ENCODE measurements around the gene NFATC1. TPM values are rescaled to one million over a fixed set of nuclear protein-coding genes. Genes with fewer than 3 reads are reported as not detected.
A peak's percentile ranks its signal among the peaks of the same experiment; 100 is the strongest.

NFATC1 gene
- total RNA-seq, 1 donor from 2014 or later, result 21.9 TPM

- Histone ChIP-seq H3K4me1 (peaks cover 21% of the 10 kb centered on the region), H3K36me3 (no peaks in the 10 kb centered on the region), H3K27me3 (no peaks in the 10 kb centered on the region), H3K27ac (peak overlapping the region; percentile 86), H3K9me3 (no peaks in the 10 kb centered on the region), H3K4me3 (peak overlapping the region; percentile 39 to 44)
- no peak for DNase-seq (ENCODE audit: extremely low spot score in 2 of 2)
- TF ChIP-seq POLR2A (IDR thresholded peaks at IDR 0.05) (no peak), POLR2AphosphoS5 (IDR thresholded peaks at IDR 0.05; ENCODE audit: insufficient read depth in 1 of 2, low read depth in 1 of 2) (no peak)
- TF ChIP-seq, protein P1, sequence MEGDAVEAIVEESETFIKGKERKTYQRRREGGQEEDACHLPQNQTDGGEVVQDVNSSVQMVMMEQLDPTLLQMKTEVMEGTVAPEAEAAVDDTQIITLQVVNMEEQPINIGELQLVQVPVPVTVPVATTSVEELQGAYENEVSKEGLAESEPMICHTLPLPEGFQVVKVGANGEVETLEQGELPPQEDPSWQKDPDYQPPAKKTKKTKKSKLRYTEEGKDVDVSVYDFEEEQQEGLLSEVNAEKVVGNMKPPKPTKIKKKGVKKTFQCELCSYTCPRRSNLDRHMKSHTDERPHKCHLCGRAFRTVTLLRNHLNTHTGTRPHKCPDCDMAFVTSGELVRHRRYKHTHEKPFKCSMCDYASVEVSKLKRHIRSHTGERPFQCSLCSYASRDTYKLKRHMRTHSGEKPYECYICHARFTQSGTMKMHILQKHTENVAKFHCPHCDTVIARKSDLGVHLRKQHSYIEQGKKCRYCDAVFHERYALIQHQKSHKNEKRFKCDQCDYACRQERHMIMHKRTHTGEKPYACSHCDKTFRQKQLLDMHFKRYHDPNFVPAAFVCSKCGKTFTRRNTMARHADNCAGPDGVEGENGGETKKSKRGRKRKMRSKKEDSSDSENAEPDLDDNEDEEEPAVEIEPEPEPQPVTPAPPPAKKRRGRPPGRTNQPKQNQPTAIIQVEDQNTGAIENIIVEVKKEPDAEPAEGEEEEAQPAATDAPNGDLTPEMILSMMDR (IDR thresholded peaks at IDR 0.05), result no peak
- intact Hi-C loops (cut with DNase I), result loop anchor here (2.0 kb wide), 1 partner anchor 112 kb away; the partner anchor contains the start of gene NFATC1
Observed at GRCh38 chr18:79507076-79507545, 111.4 kb downstream of the NFATC1 start.

- Histone ChIP-seq H3K4me1 (peaks cover 21% of the 10 kb centered on the region), H3K36me3 (no peaks in the 10 kb centered on the region), H3K27me3 (no peaks in the 10 kb centered on the region), H3K27ac (peak overlapping the region; percentile 86), H3K9me3 (no peaks in the 10 kb centered on the region), H3K4me3 (peak overlapping the region; percentile 39 to 44)
- no peak for TF ChIP-seq POLR2A (IDR thresholded peaks at IDR 0.05)
- peak; percentile 78 to 90 for TF ChIP-seq POLR2AphosphoS5 (IDR thresholded peaks at IDR 0.05; ENCODE audit: insufficient read depth in 1 of 2, low read depth in 1 of 2)
- TF ChIP-seq, protein P1 (IDR thresholded peaks at IDR 0.05), result no peak
- no peak for DNase-seq (ENCODE audit: extremely low spot score in 2 of 2)
- intact Hi-C loops (cut with DNase I), result loop anchor here (2.0 kb wide), 1 partner anchor 113 kb away; the partner anchor contains the start of gene NFATC1
Observed at GRCh38 chr18:79507546-79508480, 112.1 kb downstream of the NFATC1 start.

DNA sequence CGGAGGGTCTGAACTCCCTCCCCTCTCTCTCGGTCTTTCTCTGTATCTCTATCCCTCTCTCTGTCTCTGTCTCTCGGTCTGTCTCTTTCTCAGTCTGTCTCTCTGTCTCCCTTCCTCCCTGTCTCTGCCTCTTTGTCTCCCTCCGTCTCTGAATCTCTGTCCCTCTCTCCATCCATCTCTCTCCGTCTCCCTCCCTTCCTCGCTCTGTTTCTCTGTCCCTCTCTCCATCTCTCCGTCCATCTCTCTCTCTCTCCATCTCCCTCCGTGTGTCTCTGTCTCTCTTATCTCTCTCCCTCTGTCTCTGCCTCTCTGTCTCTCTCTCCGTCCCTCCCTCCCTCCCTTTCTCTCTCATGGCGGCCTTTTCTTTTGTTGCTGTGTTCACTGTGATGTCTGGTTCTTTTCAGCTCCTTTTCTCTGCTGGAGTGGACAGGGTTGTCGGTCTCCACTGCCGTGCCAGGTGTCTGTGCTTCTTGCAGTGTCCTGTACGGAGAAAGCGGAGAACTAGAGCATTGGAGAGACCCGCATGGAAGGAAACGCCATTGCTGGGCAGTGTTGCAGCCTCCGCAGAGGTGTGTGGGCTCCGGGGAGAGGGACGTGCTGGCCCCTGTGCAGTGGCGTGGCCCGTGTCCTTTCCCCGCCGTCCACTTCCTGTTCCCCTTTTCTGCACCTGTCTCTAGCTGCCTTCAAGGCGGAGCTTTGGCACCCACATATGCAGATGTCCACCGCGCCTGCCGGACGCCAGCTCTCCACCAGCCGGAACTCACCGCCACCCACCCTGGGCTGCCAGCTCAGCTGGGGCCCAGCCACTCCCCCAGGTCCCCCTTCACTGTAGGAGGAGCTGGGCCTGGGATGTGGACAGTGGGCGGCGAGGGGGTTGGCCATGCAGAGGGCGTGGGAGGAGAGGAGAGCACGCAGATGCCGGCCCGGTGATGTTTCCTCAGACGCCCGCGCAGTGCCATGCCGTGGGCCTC is 113.1 kb downstream of the NFATC1 start:
- peaks cover 21% of the 10 kb centered on the region for H3K4me1 ChIP-seq
- TF ChIP-seq POLR2A (IDR thresholded peaks at IDR 0.05) (no peak), POLR2AphosphoS5 (IDR thresholded peaks at IDR 0.05; ENCODE audit: insufficient read depth in 1 of 2, low read depth in 1 of 2) (no peak)
- TF ChIP-seq, protein P1 (IDR thresholded peaks at IDR 0.05), result no peak
- H3K9me3 ChIP-seq, result no peaks in the 10 kb centered on the region
- peak overlapping the region in 1 of 2 donors; percentile 39 for H3K4me3 ChIP-seq
- intact Hi-C loops (cut with DNase I), result no loop called here
- DNase-seq (ENCODE audit: extremely low spot score in 2 of 2), result no peak
- no peaks in the 10 kb centered on the region for H3K36me3 ChIP-seq
- peak overlapping the region; percentile 86 for H3K27ac ChIP-seq
- H3K27me3 ChIP-seq, result no peaks in the 10 kb centered on the region

- no peak overlapping the region for H3K27ac ChIP-seq
- TF ChIP-seq, protein P1 (IDR thresholded peaks at IDR 0.05), result no peak
- no peak for TF ChIP-seq POLR2AphosphoS5 (IDR thresholded peaks at IDR 0.05; ENCODE audit: insufficient read depth in 1 of 2, low read depth in 1 of 2)
- no peak for TF ChIP-seq POLR2A (IDR thresholded peaks at IDR 0.05)
- no peaks in the 10 kb centered on the region for H3K9me3 ChIP-seq
- intact Hi-C loops (cut with DNase I), result no loop called here
- no peaks in the 10 kb centered on the region for H3K27me3 ChIP-seq
- H3K36me3 ChIP-seq, result no peaks in the 10 kb centered on the region
- H3K4me1 ChIP-seq, result peaks cover 21% of the 10 kb centered on the region
- no peak overlapping the region for H3K4me3 ChIP-seq
- DNase-seq (ENCODE audit: extremely low spot score in 2 of 2), result no peak
Observed at GRCh38 chr18:79509536-79509930, 113.8 kb downstream of the NFATC1 start.

Data from vagina (tissue), 2 donors.